ENCODE measurements around the gene OR2Y1.
"Not testable (repeated sequence)": the region's sequence is repeated elsewhere in the genome, so short reads cannot be mapped to it uniquely, and the experiment has no call there.

The OR2Y1 gene

GRCh38 chr5:180736536-180736935, 3.3 kb downstream of the OR2Y1 start:
- DNase-seq, result no peak

- DNase-seq, result no peak
Observed at GRCh38 chr5:180724944-180725343, 14.9 kb downstream of the OR2Y1 start.

GRCh38 chr5:180723936-180724335, 15.9 kb downstream of the OR2Y1 start:
- no peak for DNase-seq

GRCh38 chr5:180720486-180720885, 19.4 kb downstream of the OR2Y1 start:
- DNase-seq, result no peak

- DNase-seq, result no peak
Observed at GRCh38 chr5:180719781-180720180, 20.1 kb downstream of the OR2Y1 start.

DNA sequence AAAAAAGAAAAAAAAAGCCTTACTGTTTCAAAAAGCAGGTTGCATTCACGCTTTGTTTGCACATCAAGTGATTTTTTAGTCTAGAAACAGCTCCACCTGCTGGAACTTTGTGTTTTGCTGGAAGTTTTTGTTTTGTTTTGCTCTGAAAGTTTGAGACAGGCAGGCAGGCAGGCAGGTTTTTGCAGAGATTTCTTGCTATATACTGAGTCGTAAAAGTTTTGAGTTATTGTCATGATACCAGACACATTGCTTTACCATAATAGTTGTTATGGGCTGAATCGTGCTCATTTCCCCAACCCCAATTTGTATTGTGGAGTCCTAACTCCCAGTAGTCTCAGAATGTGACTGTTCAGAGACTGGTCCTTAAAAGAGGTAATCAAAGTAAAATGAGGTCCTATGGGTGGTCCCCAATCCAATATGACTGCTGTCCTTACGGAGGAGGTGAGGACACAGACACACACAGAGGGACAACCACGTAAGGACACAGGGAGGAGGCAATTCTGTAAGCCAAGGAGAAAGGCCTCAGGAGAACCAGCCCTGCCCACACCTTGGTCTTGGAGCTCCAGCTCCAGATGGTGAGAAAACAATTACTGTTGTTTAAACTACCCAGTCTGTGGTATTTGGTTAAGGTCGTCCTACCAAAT, 20.9 kb downstream of the OR2Y1 start:
- DNase-seq, result no peak

DNA sequence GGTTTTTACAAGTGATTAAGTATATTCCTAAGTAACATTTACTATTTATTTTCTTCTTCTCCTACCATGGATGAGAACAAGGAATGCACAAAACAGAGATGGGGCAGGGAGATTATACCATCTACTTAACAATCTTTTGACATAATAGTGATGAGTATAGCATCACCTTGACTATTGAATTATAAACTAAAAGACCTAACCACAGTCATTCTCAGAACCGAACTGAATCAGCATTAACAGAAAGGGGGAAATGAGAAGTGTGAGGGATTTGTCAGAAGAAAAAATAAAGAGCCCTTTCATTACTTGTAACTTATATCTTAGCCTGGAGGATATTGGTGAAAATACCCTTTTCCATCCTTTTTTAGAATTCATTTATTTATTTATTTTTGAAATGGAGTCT, 21.9 kb downstream of the OR2Y1 start:
- DNase-seq, result no peak

DNA sequence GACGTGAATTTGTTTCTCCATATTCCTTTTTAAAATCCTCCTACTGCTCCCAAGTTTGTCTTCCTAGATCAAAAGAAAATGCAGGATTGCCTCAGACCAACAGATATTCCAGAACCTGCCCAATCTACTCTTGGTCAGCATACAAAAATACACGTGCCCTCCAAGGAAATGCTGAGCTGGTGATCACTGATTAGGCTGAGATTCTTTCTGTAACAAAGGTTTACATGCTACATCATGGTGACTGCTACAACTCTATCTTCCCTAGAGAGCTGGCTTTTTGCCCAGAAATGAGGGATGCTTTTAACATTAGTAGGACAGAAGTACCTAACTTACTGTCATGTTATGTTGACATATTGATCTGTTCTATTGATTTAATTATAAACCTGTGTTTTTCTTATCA, 35.5 kb downstream of the OR2Y1 start:
- no peak for DNase-seq

DNA sequence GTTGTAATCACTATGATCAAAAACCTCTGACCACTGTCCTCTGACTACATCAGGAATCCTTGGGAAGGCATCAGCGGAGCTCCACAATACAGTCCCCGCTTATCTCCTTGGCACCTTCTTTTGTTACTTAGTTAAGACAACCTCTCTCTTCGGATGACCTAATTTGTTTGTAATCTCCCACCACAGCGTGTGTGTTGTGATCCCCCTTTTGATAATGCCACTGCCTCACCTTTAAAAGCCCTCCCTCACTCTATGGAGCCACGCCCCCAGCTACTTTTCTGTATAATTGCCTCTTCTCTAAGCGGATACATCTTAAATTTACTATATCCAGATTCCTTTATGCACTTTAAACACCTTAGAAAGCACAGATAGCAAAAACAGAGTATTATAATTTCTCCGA, 35.9 kb downstream of the OR2Y1 start:
- no peak for DNase-seq

- DNase-seq, result not testable (repeated sequence)
Observed at GRCh38 chr5:180703371-180703770, 36.5 kb downstream of the OR2Y1 start.

- DNase-seq, result not testable (repeated sequence)
Observed at GRCh38 chr5:180700440-180700839, 39.4 kb downstream of the OR2Y1 start.

- no peak for DNase-seq
Observed at GRCh38 chr5:180699042-180699441, 40.8 kb downstream of the OR2Y1 start.

GRCh38 chr5:180696116-180696515, 43.7 kb downstream of the OR2Y1 start:
- DNase-seq, result no peak

DNA sequence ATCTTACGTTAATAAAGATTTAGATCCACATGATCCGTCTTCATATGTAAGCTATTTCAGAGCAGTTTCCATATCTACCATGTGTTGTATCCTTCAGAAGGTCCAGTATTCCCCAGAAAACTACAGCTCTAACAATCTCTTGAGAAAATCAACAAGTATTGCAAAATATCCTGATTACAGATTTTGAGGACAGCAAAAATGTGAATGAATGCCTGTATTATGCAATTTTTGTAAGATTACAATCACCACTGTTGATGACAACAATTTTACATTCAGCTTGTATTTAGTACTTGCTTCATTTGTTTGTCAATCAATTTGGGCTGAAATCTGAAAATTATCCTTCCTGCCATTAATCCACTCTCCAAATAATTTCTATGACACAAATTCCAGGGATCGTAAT, 47.4 kb downstream of the OR2Y1 start:
- no peak for DNase-seq

GRCh38 chr5:180691046-180691445, 48.8 kb downstream of the OR2Y1 start:
- DNase-seq, result no peak

DNA sequence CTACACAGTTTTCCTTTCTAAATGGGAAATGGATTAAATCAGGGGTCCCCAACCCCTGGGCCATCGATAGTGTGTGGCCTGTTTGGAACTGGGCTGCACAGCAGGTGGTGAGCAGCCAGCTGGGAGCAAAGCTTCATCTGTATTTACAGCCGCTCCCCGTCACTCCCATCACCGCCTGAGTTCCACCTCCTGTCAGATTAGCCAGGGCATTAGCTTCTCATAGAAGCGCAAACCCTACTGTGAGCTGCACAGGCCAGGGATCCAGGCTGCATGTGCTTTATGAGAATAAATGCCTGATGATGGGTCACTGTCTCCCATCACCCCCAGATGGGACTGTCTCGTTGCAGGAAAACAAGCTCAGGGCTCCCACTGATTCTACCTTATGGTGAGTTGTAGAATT, 49.3 kb downstream of the OR2Y1 start:
- no peak for DNase-seq

DNA sequence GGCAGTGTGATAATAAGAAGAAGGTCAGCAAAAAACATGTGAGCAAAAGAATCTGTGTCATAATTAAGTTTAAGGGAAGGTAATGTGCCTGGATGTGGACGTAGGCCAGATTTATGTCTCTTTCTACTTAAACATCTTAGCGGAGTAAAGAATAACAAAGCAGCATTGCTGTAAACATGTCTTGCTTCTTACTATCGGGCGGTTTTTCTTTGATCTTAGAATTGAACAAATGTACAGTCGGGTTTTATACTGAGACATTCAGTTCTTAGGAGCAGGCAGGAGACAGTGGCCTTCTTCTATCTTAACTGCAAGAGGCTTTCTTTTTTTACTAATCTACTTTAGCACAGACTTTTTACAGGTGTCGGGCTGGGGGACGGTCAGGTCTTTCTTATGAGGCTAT, 50.1 kb downstream of the OR2Y1 start:
- no peak for DNase-seq

All from NCI-H510A treated with DMSO at 0.1 percent for 48 hours (cell line).